Nephron progenitor cell (in vitro differentiated cells): Measurements from ENCODE around the gene POFUT1.

Experiments
- DNase-seq: peaks from one replicate; pipeline ENCODE4 v3.0.0; 2021
- H3K27ac Mint-ChIP-seq: 2 replicates; pipeline ENCODE4 v1.8.0; 2021; ENCODE audit warnings: mild to moderate bottlenecking, moderate library complexity, mixed read lengths
- H3K27me3 Mint-ChIP-seq: 2 replicates; pipeline ENCODE4 v1.8.0; 2021; ENCODE audit warnings: mild to moderate bottlenecking, low read depth, mixed read lengths; ENCODE audit not compliant: poor library complexity
- H3K36me3 Mint-ChIP-seq: 2 replicates; pipeline ENCODE4 v1.8.0; 2021; ENCODE audit warnings: low read depth, mixed read lengths
- H3K4me1 Mint-ChIP-seq: 2 replicates; pipeline ENCODE4 v1.8.0; 2021; ENCODE audit warnings: mixed read lengths
- H3K4me3 Mint-ChIP-seq: 2 replicates; pipeline ENCODE4 v1.8.0; 2021; ENCODE audit warnings: mild to moderate bottlenecking, moderate library complexity, mixed read lengths
- H3K9me3 Mint-ChIP-seq: 2 replicates; pipeline ENCODE4 v1.8.0; 2021; ENCODE audit warnings: mild to moderate bottlenecking, moderate library complexity, mixed read lengths
- TF ChIP-seq, protein P1 (sequence below): fragments of 200-600 bp; sonication (generic); IDR thresholded peaks from 2 replicates; pipeline ENCODE4 v1.5.0; 2021; ENCODE audit warnings: antibody characterized with exemption

The POFUT1 gene

DNA sequence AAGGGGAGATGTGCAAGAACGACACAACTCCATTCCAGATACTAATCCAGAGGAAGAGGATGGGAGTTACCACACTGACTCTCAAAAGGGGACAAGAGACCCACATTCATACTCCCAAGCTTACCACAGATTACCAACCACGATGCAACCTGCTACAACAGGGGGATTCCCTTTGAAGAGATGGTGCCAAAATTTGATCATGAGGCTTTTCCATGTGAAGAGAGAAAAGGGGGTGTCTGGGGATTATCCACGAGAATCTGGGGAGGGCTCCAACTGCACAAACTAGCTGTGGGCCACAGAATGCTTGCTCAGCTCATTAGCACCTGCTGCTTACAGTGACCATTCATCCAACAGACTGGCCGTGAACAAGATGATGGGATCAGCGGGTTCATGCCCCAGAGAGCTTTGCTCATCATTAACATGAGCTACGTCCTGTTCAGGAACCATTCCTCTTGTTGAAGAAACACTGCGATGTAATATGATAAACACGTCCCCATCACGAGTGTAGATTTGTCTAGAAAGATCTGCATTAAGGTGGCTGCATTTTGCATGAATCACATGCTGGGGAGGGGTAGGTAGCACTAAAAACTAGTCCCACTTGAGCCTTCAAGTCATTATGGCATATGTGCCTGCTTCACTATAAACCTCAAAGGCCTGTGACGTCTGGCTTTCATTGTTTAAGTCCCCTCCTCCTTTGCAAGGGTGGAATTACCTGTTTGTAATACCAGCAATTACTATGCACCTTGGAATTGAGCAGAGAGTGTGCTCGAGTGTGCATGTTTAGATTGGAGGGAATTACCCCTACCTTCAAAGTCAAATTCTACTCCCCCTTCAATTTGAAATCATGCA lies 4.1 kb upstream of the POFUT1 start:
- Mint-ChIP-seq H3K36me3 (peaks cover 37% of the 10 kb centered on the region), H3K27me3 (peaks cover 2% of the 10 kb centered on the region), H3K27ac (peak overlapping the region; percentile 76), H3K4me3 (peak overlapping the region; percentile 100), H3K4me1 (peaks cover 60% of the 10 kb centered on the region), H3K9me3 (no peaks in the 10 kb centered on the region)
- TF ChIP-seq, protein P1, sequence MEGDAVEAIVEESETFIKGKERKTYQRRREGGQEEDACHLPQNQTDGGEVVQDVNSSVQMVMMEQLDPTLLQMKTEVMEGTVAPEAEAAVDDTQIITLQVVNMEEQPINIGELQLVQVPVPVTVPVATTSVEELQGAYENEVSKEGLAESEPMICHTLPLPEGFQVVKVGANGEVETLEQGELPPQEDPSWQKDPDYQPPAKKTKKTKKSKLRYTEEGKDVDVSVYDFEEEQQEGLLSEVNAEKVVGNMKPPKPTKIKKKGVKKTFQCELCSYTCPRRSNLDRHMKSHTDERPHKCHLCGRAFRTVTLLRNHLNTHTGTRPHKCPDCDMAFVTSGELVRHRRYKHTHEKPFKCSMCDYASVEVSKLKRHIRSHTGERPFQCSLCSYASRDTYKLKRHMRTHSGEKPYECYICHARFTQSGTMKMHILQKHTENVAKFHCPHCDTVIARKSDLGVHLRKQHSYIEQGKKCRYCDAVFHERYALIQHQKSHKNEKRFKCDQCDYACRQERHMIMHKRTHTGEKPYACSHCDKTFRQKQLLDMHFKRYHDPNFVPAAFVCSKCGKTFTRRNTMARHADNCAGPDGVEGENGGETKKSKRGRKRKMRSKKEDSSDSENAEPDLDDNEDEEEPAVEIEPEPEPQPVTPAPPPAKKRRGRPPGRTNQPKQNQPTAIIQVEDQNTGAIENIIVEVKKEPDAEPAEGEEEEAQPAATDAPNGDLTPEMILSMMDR = no peak
- no peak for DNase-seq

GRCh38 chr20:32204205-32205109 lies 3.2 kb upstream of the POFUT1 start:
- Mint-ChIP-seq H3K4me1 (peaks cover 69% of the 10 kb centered on the region), H3K27ac (peak overlapping the region; percentile 90), H3K4me3 (peak overlapping the region; percentile 100), H3K27me3 (peaks cover 2% of the 10 kb centered on the region), H3K9me3 (no peaks in the 10 kb centered on the region), H3K36me3 (peaks cover 31% of the 10 kb centered on the region)
- TF ChIP-seq, protein P1 = no peak
- DNase-seq = no peak

GRCh38 chr20:32205110-32205842 lies 2.4 kb upstream of the POFUT1 start:
- peaks cover 2% of the 10 kb centered on the region for H3K27me3 Mint-ChIP-seq
- peak overlapping the region; percentile 90 for H3K27ac Mint-ChIP-seq
- peak overlapping the region; percentile 100 for H3K4me3 Mint-ChIP-seq
- peaks cover 25% of the 10 kb centered on the region for H3K36me3 Mint-ChIP-seq
- TF ChIP-seq, protein P1 = no peak
- no peak for DNase-seq
- H3K9me3 Mint-ChIP-seq = no peaks in the 10 kb centered on the region
- H3K4me1 Mint-ChIP-seq = peaks cover 77% of the 10 kb centered on the region

DNA sequence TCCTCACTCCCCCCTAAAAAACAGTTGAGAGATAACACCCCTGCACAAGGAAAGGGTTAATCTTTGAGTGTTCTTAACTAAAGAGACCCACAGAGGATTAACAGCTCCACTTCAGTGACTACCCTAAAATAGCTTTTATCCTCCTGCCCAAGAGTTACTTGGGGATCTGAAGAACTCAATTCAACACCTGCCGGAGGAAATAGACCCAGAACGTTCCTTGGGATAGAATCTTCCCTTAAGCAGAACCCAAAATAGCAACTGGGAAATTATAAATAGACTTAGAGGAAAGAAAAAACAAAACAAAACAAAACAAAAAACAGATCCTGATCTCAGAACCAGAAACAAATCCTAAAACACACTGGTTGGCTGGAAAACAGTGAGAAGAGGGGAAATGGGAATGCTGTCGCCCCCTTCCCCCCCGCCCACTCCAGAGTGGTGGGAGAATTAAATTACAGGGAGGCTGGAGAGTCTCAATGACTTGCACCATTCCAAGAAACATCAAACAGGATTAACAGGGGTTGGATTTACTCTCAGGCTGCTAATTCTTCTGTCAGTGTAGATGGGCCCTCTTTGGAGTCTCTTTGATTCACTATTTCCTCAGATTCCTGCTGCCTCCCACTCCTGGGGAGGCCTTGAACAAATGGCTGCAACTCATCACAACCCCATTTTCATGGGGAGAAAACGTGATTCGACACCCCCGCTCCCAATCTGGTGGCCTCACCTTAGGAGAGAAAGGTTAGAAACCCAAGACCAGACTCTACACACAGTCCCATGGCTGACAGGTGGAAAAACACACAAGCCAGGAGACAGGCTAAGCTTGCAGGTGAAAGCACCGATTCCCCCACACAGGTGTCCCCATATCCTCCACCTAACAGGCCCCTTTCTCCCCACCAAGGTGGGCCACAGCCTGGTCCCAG lies 1.6 kb upstream of the POFUT1 start:
- H3K27ac Mint-ChIP-seq = peak overlapping the region; percentile 90
- peaks cover 17% of the 10 kb centered on the region for H3K36me3 Mint-ChIP-seq
- TF ChIP-seq, protein P1 = no peak
- peaks cover 83% of the 10 kb centered on the region for H3K4me1 Mint-ChIP-seq
- H3K27me3 Mint-ChIP-seq = peaks cover 2% of the 10 kb centered on the region
- DNase-seq = no peak
- peak overlapping the region; percentile 100 for H3K4me3 Mint-ChIP-seq
- H3K9me3 Mint-ChIP-seq = no peaks in the 10 kb centered on the region
